Sciatic nerve (tissue), 2 donors: ENCODE data around the gene NUMBL. TPM values are rescaled to one million over a fixed set of nuclear protein-coding genes. Genes with fewer than 3 reads are reported as not detected.

ENCODE experiments used
- ATAC-seq: fragments of 200-7000 bp; cut with Tn5 transposase; one replicate; pipeline ENCODE4 v1.9.1; 2020; ENCODE audit warnings: mild to moderate bottlenecking, moderate library complexity
- DNase-seq: peaks from one replicate; pipeline ENCODE4 v3.0.0-alpha.2; 2020; ENCODE audit warnings: low spot score
- intact Hi-C: fragments of 100-400 bp; cut with DNase I; formaldehyde crosslinking; loops from one replicate; pipeline ENCODE4 v1.14.2; 2022
- total RNA-seq: library from RNA; stranded (reverse); fragmentation: NEBNext Ultra II Directional; extraction: Animal tissue kit (Norgen Biotek cat#: 25700); gene quantifications from one replicate; pipeline ENCODE4 v1.2.1, GENCODE V29; 2021
- donor health status: DM: no; HTN: no; CAD: no.
- donor health status: DM: no; HTN: no; CAD: no.

NUMBL gene
- total RNA-seq, 1 donor from 2014 or later, result 123 TPM

- intact Hi-C loops, result no loop called here
- no peak for ATAC-seq
- DNase-seq, result no peak
Measured at GRCh38 chr19:40621966-40622772, 68.3 kb downstream of the NUMBL start.

- DNase-seq (no peak), ATAC-seq (no peak)
- intact Hi-C loops, result no loop called here
Measured at GRCh38 chr19:40621283-40621682, 69.2 kb downstream of the NUMBL start.

GRCh38 chr19:40620161-40620485, 70.3 kb downstream of the NUMBL start:
- intact Hi-C loops, result no loop called here
- DNase-seq (no peak), ATAC-seq (no peak)

- ATAC-seq (no peak), DNase-seq (no peak)
- intact Hi-C loops, result no loop called here
Measured at GRCh38 chr19:40619333-40620160, 70.9 kb downstream of the NUMBL start.

GRCh38 chr19:40617961-40618360, 72.5 kb downstream of the NUMBL start:
- intact Hi-C loops, result no loop called here
- no peak for DNase-seq
- no peak for ATAC-seq

- ATAC-seq, result no peak
- no peak for DNase-seq
- intact Hi-C loops, result no loop called here
Measured at GRCh38 chr19:40616941-40617340, 73.5 kb downstream of the NUMBL start.

GRCh38 chr19:40616178-40616577, 74.3 kb downstream of the NUMBL start:
- ATAC-seq (no peak), DNase-seq (no peak)
- intact Hi-C loops, result no loop called here

Other genes starting within 250 kb of the NUMBL start
- gene SERTAD3, start 246.3 kb downstream of the NUMBL start, total RNA-seq, result 47.2 TPM
- gene BLVRB, start 224.9 kb downstream of the NUMBL start, total RNA-seq, result 83.8 TPM
- 20.9 TPM for gene SPTBN4, start 223.7 kb downstream of the NUMBL start, total RNA-seq
- gene SHKBP1, start 113.8 kb downstream of the NUMBL start, total RNA-seq, result 58.7 TPM
- 1,227 TPM for gene LTBP4, start 89.3 kb downstream of the NUMBL start, total RNA-seq
- gene COQ8B, start 26.2 kb upstream of the NUMBL start, total RNA-seq, result 45.4 TPM
- 26.2 TPM for gene ITPKC, start 26.5 kb upstream of the NUMBL start, total RNA-seq
- gene ACTMAP, start 59.8 kb upstream of the NUMBL start, total RNA-seq, result 6.1 TPM
- gene SNRPA, start 60.6 kb upstream of the NUMBL start, total RNA-seq, result 58.3 TPM
- gene MIA, start 84.9 kb upstream of the NUMBL start, total RNA-seq, result 173 TPM
- 29.5 TPM for gene RAB4B, start 87.6 kb upstream of the NUMBL start, total RNA-seq
- 109 TPM for gene EGLN2, start 108.5 kb upstream of the NUMBL start, total RNA-seq
- gene CYP2A6, start 159.8 kb upstream of the NUMBL start, total RNA-seq, result not detected
- not detected for gene CYP2A7, start 191.6 kb upstream of the NUMBL start, total RNA-seq